Neural progenitor cell (in vitro differentiated cells): Measurements from ENCODE around the gene CTNNA3.

Experiments
- EZH2 ChIP-seq: fragments of 200-600 bp; sonication (generic); IDR thresholded peaks from 2 replicates; pipeline ENCODE4 v1.6.1; 2017; ENCODE audit warnings: antibody characterized with exemption, mild to moderate bottlenecking, moderate library complexity
- TF ChIP-seq, protein P1 (sequence below): fragments of 200-600 bp; sonication (generic); IDR thresholded peaks from 2 replicates; pipeline ENCODE4 v1.5.1; 2017; ENCODE audit warnings: antibody characterized with exemption, mild to moderate bottlenecking

DNA sequence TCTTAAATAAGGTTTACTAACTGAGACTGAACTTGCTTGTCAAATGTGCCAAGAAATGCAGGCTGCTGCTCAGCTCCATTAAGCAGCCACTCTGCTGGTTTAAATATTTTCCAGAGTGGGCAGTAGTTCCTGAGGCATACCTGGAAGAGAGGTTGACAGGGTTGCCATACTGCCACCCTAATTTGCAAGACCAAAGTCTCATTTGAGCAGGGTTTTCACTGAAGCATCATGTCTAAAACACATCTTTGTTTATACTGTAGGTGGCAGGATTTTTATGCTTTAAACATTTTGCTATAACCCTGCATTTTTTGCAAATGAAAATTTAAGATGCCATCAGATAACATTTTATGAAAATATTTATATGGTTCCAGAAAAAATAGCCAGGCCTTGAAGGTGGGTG, 1388.2 kb downstream of the CTNNA3 start:
- TF ChIP-seq, protein P1, sequence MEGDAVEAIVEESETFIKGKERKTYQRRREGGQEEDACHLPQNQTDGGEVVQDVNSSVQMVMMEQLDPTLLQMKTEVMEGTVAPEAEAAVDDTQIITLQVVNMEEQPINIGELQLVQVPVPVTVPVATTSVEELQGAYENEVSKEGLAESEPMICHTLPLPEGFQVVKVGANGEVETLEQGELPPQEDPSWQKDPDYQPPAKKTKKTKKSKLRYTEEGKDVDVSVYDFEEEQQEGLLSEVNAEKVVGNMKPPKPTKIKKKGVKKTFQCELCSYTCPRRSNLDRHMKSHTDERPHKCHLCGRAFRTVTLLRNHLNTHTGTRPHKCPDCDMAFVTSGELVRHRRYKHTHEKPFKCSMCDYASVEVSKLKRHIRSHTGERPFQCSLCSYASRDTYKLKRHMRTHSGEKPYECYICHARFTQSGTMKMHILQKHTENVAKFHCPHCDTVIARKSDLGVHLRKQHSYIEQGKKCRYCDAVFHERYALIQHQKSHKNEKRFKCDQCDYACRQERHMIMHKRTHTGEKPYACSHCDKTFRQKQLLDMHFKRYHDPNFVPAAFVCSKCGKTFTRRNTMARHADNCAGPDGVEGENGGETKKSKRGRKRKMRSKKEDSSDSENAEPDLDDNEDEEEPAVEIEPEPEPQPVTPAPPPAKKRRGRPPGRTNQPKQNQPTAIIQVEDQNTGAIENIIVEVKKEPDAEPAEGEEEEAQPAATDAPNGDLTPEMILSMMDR, result peak; percentile 18
- TF ChIP-seq EZH2, result no peak
